DMS153 (cell line): ENCODE measurements around the gene DZIP1.

Experiments
- DNase-seq: peaks from one replicate; lab custom pipeline; 2025; lab: John Stamatoyannopoulos, UW

The DZIP1 gene

DNA sequence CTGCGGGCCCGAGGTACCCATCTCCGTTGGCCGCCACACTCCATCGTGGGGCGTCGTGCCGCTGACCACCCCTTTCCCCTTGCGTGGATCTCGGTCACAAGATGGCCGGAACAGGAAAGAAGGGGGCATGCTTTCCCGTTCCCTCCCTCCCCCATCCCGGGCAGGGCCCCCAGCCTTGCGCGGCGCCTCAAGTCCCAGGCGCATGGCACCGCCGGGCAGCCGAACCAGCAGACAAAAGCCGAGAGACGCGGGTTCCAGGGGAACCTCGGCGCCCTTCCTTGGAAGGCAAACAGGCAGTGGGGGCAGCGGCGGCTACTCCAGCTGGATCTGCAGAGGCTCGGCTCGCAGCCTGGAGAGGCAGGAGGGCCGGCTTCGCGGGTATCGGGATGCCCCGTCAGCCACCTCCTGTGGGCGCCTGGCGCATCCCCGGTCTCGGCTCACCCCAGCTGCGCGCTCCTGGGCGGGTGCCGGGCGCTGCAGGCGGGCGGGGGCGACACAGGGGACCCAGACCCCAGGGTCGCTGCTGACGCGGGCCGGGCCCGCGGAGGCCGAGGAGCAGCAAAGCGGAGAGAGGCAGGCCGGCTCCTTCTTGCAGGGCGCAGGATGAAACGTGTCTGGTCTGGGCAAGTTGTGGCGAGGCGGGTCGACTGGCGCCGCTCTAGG, 439 bp downstream of the DZIP1 start:
- DNase-seq = no peak

DNA sequence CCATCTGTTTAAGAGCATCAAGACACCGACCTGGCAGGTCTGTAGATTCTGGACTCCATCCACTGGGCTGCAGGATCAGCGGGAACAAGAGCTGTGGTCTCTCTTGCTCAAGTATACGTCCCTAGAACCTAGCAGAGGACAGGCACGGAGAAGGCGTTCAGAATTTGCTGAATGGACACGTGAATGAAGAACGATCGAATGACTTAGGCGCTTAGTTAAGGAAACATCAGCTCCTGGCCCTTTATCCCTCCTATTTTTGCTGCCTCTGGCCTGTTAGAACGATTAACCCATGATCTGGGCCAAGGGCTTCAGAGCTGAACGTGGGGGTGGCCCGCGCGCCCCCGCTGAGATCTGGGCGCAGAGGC, 953 bp downstream of the DZIP1 start:
- DNase-seq = no peak

DNA sequence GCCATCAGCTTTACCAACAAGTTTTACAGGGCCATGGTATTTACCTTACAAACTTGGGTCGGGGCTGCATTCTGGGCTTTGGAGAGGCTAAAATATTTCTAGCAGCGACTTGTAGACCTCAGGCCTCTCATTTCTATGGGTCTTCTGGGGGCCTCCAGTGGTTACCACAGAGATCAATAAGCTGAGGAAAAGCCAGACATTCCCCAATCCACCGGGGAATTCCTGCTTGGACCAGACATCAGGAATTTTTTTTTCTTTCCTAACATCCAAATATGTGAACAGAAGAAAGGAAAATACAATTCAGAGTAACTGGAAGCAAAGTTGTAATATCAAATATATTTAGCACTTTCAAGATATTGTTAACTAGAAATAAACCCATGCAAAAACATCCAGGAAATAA, 1.5 kb downstream of the DZIP1 start:
- no peak for DNase-seq

DNA sequence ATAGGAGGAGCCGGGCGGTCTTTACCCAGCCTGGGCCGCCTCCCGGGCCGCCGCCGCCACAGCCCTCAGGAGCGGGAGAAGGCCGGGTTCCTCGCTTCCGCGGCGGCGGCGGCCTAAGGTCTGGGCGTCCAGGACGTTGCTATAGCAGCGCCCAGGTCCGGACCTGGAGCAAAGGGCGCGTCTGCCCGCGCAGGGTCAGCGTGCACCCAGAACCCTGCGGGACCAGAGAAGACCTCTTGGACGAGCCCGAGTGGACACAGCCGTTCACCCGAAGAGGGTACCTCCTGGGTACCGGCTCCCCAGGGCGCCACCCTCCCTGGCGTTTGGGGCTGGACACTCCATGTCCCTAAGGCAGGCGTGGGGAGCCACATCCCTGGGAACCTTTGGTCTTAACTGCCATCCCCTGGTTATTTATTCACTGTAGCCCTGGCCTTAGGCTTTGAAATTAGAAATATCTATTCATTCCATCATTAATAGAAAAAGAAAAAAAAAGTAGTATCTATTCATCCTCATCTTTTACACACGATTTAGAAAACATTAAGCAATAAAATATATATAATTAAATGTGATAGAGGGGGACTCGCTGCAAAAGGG, 2.4 kb downstream of the DZIP1 start:
- no peak for DNase-seq

DNA sequence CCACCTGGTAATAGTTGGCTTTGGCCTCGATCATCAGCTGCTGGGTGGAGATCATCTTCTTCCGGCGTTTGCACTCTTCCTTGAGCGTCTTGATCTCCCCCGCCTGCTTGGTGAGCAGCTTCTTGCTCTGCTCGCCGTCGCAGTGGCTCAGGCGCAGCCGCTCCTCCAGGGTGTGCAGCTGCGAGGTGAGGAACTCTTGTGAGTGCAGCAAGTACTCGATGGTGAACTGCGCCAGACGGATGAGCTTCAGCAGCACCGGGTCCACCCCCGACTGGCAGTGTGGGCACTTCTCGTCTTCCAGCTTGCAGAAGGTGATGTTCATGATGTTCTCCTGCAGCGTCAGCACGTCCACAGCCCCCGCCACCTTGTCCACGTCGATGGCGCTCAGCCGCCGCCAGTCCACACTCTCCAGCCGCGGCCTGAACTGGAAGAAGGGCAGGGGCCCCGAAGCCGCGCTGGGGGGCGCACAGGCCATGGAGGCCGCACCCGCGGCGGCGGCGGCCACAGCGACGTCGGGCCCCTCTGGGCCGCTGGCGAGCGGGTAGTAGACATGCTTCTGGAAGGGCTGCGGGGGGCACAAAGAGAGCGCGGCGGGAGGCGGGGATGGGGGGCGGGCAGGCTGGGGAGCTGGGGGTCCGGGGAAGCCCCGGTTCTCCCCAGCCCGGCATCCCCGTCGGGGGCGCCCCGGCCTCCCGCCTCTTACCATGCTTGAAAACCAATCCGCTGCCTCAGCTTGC, 3.0 kb downstream of the DZIP1 start:
- no peak for DNase-seq

DNA sequence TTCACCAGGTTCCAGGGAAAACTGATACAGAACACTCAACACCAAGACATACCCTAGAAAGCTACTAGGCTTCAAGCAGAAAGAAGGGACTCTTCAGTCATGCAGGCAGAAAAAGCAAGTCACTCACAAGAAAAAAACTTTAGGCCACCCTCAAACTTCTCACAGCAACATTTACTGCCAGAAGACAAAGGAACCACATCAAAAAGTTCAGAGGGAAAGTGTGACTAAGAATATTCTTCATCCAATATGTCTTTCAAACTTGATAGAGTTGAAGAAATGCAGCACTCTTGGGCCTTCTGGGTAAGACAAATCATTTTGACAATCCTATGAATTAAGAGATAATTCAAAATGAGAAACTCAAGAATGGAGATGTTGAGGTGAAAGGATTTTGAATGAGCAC, 7.7 kb downstream of the DZIP1 start:
- DNase-seq = no peak

DNA sequence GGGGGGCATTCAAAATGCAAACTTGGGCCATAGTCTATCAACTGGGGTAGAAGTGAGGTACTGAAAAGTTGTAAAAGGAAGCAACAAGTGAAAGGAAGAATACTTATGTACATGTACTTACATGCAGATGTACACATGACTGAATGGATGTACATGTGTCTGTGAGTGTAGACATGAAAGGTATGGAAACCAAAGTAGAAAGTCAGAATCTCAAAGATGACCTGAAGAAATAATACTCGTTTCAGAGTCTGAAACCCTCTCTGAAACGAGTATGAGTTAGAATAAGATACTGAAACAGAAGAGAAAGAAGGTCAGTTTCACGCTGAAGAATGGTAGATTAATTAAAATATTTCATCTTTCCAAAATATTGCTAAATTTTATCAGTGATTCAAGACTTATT, 13.9 kb downstream of the DZIP1 start:
- DNase-seq = no peak

DNA sequence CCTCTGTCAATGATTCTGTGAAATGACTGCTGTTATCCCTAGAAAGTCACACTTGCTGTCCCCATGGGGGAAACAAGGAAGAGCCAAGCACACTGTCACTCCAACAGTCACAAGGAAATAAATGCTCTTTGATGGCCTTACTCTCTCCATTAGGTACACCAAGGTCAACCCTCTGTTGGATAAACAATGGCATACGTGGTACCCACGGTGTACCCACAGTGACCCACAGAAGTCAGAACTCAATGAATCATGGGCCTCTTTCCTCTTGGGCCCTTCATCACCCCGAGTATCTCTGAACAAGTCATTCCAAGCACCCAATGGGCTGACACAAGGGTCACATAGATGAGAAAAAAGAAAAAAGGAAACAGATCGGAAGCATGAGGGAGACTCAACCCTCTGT, 15.4 kb downstream of the DZIP1 start:
- DNase-seq = no peak

DNA sequence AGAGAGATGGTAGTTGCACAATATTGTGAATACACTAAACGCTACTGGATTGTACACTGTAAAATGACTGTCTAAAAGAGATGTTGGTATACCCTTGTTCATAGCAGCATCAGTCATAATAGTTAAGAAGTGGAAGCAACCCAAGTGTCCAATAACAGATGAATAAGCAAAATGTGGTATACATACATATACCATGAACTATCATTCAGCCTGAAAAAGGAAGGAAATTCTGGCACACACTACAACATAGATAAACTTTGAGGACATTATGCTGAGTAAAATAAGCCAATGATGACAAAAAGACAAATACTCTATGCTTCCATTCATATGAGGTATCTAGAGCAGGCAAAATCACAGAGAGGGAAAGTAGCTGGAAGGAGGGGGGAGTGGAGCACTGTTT, 16.0 kb downstream of the DZIP1 start:
- DNase-seq = no peak

DNA sequence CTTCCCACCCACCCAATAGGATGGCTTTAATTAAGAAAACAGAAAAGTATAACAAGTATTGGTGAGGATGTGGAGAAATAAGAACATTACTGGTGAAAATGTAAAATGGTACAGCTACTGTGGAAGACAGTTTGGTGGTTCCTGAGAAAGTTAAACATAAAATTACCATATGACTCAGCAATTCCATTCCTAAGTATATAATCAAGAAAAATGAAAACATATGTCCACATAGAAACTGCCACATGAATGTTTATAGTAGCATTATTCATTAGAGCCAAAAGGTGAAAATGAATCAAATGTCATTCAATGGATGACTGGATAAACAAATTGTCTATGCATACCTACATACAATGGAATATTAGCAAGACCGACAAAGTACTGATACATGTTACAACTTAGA, 16.9 kb downstream of the DZIP1 start:
- no peak for DNase-seq

DNA sequence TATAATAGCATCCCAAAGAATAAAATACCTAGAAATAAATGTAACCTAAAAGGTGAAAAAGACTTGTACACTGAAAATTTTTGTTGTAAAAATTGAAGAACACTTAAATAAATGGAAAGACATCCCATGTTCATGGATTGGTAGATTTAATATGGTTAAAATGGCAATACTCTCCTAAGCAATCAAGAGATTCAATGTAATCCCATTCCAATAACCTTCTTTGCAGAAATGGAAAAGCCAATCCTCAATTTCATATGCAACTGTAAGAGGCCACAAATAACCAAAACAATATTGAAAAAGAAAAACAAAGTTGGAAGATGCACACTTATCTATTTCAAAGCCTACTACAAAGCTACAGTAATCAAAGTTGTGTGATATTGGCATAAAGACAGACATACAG, 17.7 kb downstream of the DZIP1 start:
- no peak for DNase-seq

DNA sequence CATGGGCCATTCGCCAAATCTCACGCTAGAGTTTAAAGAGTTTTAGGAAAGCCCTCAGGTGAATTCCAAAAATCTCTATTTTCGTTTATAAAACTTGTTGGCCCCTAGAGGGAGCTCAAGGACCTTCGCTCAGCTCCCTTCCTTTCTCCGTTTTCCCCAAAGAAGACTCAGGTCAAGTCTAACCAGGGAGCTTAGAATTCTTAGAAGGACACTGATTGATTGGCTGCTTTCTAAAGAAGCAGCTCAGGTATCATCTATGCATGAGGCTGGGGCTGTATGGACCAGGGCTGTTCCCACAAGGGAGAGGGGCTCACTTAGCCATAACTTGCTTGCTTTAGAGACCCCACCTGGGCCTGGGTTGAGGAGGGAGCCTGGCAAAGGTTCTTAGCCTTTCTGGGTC, 20.5 kb downstream of the DZIP1 start:
- DNase-seq = no peak

DNA sequence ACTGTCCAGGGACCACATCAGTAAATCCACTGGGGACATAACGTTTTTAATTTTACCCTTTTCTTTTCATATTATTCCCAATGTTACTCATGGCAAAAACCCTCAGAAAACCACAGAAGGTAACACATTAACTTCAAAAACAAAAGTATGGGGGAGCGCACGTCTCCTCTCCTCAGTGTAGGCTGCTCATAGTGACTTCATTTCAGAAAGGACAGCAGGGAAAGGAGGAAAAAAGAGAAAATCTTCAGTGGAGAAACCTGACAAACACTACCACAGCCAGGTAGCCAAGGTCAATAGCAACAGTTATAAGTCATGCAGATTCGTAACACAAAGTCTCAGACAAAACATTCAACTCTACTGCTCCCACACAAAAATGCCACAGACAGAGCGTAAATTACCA, 21.4 kb downstream of the DZIP1 start:
- DNase-seq = no peak

DNA sequence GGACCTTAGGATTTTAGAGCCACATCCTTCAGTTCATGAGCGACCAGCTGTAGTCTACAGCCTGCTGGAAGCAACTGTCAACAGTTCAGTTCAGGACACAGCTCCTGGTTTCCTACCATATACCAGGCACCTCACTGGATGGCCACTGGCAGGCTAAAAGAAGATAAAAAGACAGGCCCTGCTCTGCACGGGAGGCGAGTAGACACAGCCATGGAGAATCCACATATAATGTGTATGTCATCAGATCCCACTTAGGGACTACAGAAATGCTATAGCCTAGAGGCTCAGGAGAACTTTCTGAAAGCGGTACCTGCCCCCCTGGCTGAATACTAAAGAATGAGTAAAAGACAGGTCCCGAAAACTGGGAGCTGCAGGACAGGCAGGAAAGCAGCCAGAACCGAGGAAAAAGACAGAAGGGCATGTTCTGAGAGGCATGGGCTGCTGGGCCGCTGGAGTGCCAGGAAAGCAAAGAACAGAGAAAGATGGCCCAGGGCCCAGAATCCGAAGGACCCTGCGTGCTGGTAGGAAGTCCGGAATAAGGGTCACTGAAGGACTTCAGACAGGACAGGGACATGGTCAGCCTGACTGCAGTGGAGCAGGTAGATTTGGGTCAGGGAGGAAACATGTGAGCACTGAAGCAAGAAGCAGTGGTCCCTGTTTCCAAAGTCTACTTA, 23.5 kb downstream of the DZIP1 start:
- no peak for DNase-seq

DNA sequence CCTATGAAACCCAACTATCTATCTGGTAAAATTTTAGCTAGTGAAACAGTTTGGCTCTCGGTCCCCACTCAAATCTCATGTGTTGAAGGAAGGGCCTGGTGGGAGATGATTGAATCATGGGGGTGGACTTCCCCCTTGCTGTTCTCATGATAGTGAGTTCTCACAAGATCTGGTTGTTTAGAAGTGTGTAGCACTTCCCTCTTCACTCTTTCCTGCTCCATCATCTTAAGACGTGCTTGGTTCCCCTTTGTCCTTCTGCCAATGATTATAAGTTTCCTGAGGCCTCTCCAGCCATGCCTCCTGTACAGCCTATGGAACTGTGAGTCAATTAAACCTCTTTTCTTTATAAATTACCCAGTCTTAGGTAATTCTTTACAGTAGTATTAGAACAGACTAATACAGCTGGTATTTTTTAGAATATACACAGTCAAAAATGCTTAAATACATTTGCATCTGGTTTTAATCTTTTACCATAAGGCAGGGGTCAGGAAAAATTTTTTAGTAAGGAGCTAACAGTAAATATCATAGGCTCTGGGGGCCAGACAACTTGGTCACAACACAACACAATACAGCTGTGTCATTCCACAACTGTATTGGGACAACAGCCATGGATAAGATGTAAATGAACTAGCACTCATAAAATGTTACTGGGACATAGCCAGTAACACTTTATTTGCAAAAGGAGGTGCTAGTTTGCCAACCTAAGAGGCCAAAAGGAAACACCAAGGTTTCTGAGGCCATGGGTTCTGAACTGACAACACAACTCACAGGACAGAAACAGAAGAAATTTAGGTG, 24.3 kb downstream of the DZIP1 start:
- no peak for DNase-seq

DNA sequence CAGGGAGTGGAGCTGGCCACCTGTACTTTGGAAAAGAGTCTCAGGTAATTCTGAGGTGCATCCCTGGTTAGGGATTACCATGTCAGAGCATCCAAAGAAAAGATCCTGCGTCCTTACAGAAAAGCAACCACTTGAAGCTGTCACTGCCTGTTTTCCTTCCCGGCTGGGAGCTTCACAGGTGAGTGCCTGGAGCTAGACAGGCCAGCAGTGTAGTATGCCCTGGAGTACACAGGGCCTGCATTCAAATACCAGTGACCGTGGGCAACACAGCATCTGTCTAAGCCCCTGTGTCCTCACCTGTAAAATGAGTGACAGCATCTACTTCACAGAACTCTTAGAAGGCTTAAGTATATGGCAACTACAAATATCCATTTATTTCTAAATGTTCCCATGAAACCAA, 29.0 kb downstream of the DZIP1 start:
- DNase-seq = no peak

DNA sequence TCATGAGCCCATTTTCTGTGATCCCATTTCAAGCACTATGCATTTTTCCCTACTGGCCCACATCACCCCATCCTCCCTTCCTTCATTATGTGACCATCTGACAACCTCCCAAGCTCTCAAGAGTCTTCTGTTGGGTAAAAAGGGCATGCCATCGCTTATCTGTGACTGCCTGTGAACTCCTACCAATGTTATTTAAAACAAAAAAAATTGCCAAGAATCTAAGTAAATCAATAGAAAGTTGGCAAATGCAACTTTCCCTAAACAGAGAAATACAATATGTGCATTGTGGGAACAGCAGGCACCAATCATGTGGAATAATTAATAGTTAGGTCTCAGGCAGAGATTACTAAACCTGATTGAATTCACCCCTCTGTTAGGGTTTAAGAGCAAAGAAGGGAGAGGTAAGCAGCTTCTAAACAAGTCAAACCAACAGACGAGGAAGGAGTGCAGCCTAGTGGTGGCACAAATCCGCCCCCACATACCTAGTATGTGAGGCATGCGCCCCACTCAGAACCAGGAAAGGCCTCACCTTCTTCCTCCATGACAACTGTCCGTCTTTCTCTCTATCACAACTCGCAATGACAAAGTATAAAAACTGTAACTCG, 29.8 kb downstream of the DZIP1 start:
- DNase-seq = no peak

DNA sequence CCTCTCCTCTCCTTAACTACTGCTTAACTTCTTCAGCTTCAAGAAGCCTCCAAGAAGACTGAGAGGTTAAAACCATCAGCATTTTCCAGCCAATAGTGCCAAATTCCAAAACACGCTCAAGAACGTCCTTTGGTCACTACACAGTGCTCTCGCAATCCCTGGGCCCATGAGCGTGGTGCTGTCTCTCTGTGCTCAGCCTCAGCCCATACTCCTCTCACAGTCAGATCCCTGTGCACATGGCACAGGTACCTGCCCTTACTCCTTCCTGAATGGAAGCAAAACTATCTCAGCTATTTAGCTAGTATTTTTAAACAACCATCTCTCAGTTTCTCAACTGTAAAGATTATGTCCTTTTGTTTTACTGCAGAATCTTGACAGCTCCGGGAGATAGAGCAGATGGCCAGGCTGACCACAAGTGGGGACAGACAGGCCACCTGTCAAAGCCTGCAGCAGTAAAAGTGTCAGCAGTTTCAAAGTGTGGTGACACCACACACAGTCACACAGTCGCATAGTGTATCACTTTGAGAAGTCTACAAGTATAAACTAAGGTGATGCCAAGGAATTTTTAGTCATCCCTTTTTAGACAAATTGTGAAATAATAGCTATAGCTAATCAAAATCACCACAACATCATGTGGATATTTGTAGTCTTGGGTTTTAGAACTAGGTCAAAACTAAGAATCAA, 35.7 kb downstream of the DZIP1 start:
- DNase-seq = no peak

DNA sequence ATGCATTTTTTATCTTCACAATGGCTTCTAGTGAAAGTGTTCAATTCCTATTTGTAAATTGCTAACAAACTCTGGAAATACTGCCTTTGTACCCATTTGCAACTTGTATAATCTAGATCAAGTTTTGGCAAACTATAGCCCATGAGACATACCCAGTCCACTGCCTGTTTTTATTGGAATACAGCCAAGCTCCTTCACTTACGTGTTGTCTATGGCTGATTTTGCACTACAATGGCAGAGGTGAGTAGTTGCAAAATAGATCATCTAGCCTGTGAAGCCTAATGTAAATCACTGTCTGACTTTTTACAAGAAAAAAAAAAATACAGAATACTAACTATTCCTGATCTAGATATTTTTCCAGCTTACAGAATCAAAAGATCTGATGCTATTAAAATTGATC, 37.1 kb downstream of the DZIP1 start:
- DNase-seq = peak; percentile 39

DNA sequence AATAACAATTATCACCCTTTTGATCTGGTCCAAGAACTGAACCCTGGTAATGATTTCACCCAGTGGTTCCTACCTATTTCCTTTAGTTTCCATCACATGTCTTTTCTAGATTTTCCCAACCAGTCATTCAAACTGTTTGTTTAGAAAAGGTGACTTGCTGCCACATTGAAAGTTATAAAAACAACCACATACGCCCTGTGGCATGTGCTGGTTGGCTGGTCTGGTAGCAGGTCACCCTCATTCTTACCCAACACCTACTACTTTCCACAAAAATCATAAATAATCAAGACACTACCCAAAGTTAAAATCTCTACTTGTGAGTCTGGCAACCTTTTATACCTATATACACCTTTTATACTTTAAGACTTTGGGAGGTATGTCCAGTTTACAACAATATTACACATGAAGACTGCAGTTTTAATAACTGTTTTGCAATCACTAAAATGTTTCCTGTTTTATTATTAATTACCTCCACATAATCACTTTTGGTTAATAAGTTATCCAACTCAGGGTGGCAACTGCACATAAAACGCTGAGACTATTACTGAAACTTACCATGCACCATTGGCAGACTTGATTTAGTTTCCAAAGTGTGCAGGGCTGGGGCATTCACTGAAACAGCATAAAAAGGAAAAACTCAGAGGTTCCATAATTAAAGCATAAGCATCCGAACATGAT, 38.9 kb downstream of the DZIP1 start:
- no peak for DNase-seq

DNA sequence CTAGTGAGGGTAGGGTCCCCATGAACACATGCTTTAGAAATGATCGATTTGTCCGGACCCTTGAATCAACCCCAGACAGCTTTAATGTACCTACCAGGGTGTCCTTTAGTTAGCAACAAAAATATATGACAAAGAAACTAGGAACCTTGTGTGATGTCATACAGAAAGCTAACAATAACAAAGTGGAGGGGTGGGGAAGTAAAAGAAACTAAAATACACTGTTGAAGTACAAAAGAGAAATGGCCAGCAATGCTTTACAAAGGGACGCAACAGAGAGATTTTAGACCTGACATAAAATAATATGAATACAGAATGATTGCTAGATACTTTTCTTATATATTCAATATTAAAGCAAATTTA, 40.0 kb downstream of the DZIP1 start:
- no peak for DNase-seq
